ENCODE measurements around the gene CUX1. TPM values are rescaled to one million over a fixed set of nuclear protein-coding genes. Genes with fewer than 3 reads are reported as not detected.

The CUX1 gene
- total and polyA plus RNA-seq, 2 of the 13 experiments (the other 11 are each of a cell fraction or from before 2014, with no cell fraction given): 13.7 to 14.9 TPM

DNA sequence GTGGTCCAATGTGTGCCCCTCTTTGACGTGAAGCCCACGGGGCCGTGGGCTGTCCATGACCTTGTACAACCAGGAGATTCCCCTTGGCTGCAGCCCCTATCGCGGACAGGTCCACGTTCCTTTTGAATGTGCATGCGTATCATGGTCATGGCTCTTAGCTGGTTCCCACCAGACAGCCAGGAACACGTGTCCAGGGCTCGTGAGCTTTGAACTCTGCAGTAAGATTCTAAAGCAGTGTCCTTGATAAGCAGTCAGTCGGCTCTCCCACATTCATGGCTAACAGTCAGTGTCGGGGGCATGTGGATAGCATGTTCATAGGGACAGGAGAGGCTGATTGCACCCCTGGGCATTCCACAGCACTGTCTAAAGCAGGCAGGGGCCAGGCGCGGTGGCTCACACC lies 393.4 kb downstream of the CUX1 start (continued):
- TF ChIP-seq BCLAF1 (IDR thresholded peaks at IDR 0.05) (no peak), KLF9 (CRISPR knock-in tag; IDR thresholded peaks at IDR 0.05; ENCODE audit: low read depth) (no peak), ZNF33A (CRISPR knock-in tag; IDR thresholded peaks at IDR 0.05; ENCODE audit: borderline replicate concordance) (no peak), ZNF142 (CRISPR knock-in tag; IDR thresholded peaks at IDR 0.05) (no peak), ARNTL (CRISPR knock-in tag; IDR thresholded peaks at IDR 0.05) (peak; percentile 83; the same call in 1 of the 2 replicates), HDAC1 (CRISPR knock-in tag; IDR thresholded peaks at IDR 0.05) (no peak), GMEB2 (CRISPR knock-in tag; IDR thresholded peaks at IDR 0.05; ENCODE audit: low read depth) (no peak), CEBPZ (IDR thresholded peaks at IDR 0.05; ENCODE audit: low read length) (no peak), ZNF816 (CRISPR knock-in tag; IDR thresholded peaks at IDR 0.05; ENCODE audit: borderline replicate concordance) (no peak)
- TF ChIP-seq, protein P1, sequence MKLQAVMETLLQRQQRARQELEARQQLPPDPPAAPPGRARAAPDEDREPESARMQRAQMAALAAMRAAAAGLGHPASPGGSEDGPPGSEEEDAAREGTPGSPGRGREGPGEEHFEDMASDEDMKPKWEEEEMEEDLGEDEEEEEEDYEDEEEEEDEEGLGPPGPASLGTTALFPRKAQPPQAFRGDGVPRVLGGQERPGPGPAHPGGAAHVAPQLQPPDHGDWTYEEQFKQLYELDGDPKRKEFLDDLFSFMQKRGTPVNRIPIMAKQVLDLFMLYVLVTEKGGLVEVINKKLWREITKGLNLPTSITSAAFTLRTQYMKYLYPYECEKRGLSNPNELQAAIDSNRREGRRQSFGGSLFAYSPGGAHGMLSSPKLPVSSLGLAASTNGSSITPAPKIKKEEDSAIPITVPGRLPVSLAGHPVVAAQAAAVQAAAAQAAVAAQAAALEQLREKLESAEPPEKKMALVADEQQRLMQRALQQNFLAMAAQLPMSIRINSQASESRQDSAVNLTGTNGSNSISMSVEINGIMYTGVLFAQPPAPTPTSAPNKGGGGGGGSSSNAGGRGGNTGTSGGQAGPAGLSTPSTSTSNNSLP (IDR thresholded peaks at IDR 0.05; ENCODE audit: low read depth, low read length): no peak
- TF ChIP-seq, protein P2, sequence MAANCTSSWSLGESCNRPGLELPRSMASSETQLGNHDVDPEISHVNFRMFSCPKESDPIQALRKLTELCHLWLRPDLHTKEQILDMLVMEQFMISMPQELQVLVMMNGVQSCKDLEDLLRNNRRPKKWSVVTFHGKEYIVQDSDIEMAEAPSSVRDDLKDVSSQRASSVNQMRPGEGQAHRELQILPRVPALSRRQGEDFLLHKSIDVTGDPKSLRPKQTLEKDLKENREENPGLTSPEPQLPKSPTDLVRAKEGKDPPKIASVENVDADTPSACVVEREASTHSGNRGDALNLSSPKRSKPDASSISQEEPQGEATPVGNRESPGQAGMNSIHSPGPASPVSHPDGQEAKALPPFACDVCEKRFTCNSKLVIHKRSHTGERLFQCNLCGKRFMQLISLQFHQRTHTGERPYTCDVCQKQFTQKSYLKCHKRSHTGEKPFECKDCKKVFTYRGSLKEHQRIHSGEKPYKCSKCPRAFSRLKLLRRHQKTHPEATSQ (CRISPR knock-in tag; IDR thresholded peaks at IDR 0.05; ENCODE audit: borderline replicate concordance): no peak
